PC-3 (cell line): ENCODE results near the gene SERPINB11. TPM values are rescaled to one million over a fixed set of nuclear protein-coding genes. Genes with fewer than 3 reads are reported as not detected.
"Not testable (repeated sequence)": the region's sequence is repeated elsewhere in the genome, so short reads cannot be mapped to it uniquely, and the experiment has no call there.

ENCODE experiments used
- ATAC-seq: fragments of 200-7000 bp; cut with Tn5 transposase; 2 replicates; pipeline ENCODE4 v1.9.1; 2020; ENCODE audit warnings: mild to moderate bottlenecking, moderate library complexity
- BruUV-seq: library from RNA; stranded (reverse); fragments of 400-500 nt; replicated peaks from 2 replicates; lab custom pipeline; 2021; lab: Mats Ljungman, UMichigan
- CTCF ChIA-PET: fragments of 300-600 bp; sonication (Branson Sonifier 250); formaldehyde crosslinking; loops from one replicate; lab custom pipeline; 2022; ENCODE audit warnings: antibody characterized with exemption; lab: Charles Lee
- POLR2A ChIA-PET: fragments of 300-600 bp; sonication (Branson Sonifier 250); formaldehyde crosslinking; loops from one replicate; lab custom pipeline; 2022; ENCODE audit warnings: antibody characterized with exemption; ENCODE audit not compliant: unreplicated experiment; lab: Charles Lee
- DNase-seq: peaks from one replicate; pipeline ENCODE4 v3.0.0-alpha.2; 2015
- H2AFZ ChIP-seq: fragments of 300-600 bp; sonication (generic); 2 replicates; pipeline ENCODE4 v1.6.0; 2016; ENCODE audit warnings: antibody characterized with exemption, low read length
- H3F3A ChIP-seq: fragments of 300-600 bp; sonication (generic); one replicate; pipeline ENCODE4 v1.6.0; 2017; ENCODE audit warnings: antibody characterized with exemption, low read length, control low read depth, mild to moderate bottlenecking; ENCODE audit not compliant: unreplicated experiment
- H3K27ac ChIP-seq: fragments of 300-600 bp; sonication (generic); 2 replicates; pipeline ENCODE4 v1.5.1; 2016; ENCODE audit warnings: mild to moderate bottlenecking, low read length
- H3K27me3 ChIP-seq: fragments of 300-600 bp; sonication (generic); 2 replicates; pipeline ENCODE4 v1.6.1; 2016; ENCODE audit warnings: low read length, mixed read lengths
- H3K36me3 ChIP-seq: fragments of 300-600 bp; sonication (generic); 2 replicates; pipeline ENCODE4 v1.6.1; 2016; ENCODE audit warnings: low read depth, mixed run types, low read length, mixed read lengths
- H3K4me1 ChIP-seq: fragments of 300-600 bp; sonication (generic); 2 replicates; pipeline ENCODE4 v1.5.1; 2016; ENCODE audit warnings: low read length; ENCODE audit not compliant: insufficient read depth
- H3K4me2 ChIP-seq: fragments of 300-600 bp; sonication (generic); 2 replicates; pipeline ENCODE4 v1.6.0; 2016; ENCODE audit warnings: low read length
- H3K4me3 ChIP-seq: fragments of 300-600 bp; sonication (generic); 2 replicates; pipeline ENCODE4 v1.5.1; 2016; ENCODE audit warnings: mild to moderate bottlenecking, low read length, mixed read lengths
- H3K79me2 ChIP-seq: fragments of 300-600 bp; sonication (generic); 2 replicates; pipeline ENCODE4 v1.6.1; 2017; ENCODE audit warnings: low read length, mixed read lengths
- H3K9ac ChIP-seq: fragments of 300-600 bp; sonication (generic); 2 replicates; pipeline ENCODE4 v1.6.0; 2016; ENCODE audit warnings: mild to moderate bottlenecking, low read length
- H3K9me2 ChIP-seq: fragments of 300-600 bp; sonication (generic); replicated peaks from 2 replicates; pipeline ENCODE4 v1.6.1; 2016; ENCODE audit warnings: mixed run types, low read length, mixed read lengths
- H3K9me3 ChIP-seq: fragments of 300-600 bp; sonication (generic); 2 replicates; pipeline ENCODE4 v1.6.1; 2016; ENCODE audit warnings: low read length, mixed read lengths
- H4K20me1 ChIP-seq: fragments of 300-600 bp; sonication (generic); 2 replicates; pipeline ENCODE4 v1.6.1; 2016; ENCODE audit warnings: low read length, mixed read lengths
- EZH2 ChIP-seq: fragments of 300-600 bp; sonication (generic); IDR thresholded peaks from one replicate; pipeline ENCODE4 v1.6.1; 2017; ENCODE audit warnings: antibody characterized with exemption, mild to moderate bottlenecking, low read length; ENCODE audit not compliant: unreplicated experiment
- EZH2phosphoT487 ChIP-seq: fragments of 300-600 bp; sonication (generic); IDR thresholded peaks from 2 replicates; pipeline ENCODE4 v1.6.1; 2018; ENCODE audit warnings: mild to moderate bottlenecking, antibody characterized with exemption, low read length, borderline replicate concordance
- intact Hi-C: fragments of 100-400 bp; cut with micrococcal nuclease; formaldehyde crosslinking; loops from 2 replicates; pipeline ENCODE4 v1.9.0; 2023
- total RNA-seq: library from RNA; depleted of rRNA; stranded (reverse); fragments of >200 nt; gene quantifications from 2 replicates; pipeline ENCODE4 v1.2.3, GENCODE V29; 2014
- TF ChIP-seq, protein P1 (sequence below): fragments of 300-600 bp; sonication (generic); conservative IDR thresholded peaks from 2 replicates; pipeline ENCODE4 v1.5.1; 2017; ENCODE audit warnings: antibody characterized with exemption, low read depth, mild to moderate bottlenecking, low read length

The SERPINB11 gene
- total RNA-seq, 1 experiment from 2014 or later, result not detected

DNA sequence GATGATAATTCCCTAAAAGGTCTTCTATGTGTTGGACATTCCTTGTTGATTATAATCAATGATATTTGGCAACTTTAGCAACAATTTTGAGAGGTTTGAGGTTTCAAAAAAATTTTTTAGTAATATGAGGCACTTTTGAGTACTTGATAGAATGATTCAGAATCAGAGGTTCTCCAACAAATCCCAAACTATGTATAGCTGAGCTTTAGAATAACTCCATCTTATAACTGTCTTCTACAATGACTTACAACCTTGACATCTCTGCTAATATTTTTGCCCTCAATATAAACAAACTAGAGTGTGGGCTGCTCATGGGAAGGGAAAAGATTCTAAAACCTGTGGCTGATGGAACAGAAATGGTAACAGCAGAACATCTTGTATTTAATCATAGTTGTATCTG is 50.9 kb downstream of the SERPINB11 start:
- Histone ChIP-seq H4K20me1 (no peaks in the 10 kb centered on the region), H3F3A (no peaks in the 10 kb centered on the region), H3K4me2 (no peak overlapping the region), H3K79me2 (no peaks in the 10 kb centered on the region), H3K9me2 (no peaks in the 10 kb centered on the region), H3K27me3 (no peaks in the 10 kb centered on the region), H3K9me3 (no peaks in the 10 kb centered on the region), H3K9ac (no peak overlapping the region), H3K4me3 (no peak overlapping the region), H3K27ac (no peak overlapping the region), H3K4me1 (no peaks in the 10 kb centered on the region; the same call in 1 of the 2 replicates), H2AFZ (no peak overlapping the region), H3K36me3 (no peaks in the 10 kb centered on the region)
- ChIA-PET POLR2A (interaction anchor here (0.7 kb wide), 1 partner anchor 92 kb away, joined by 3 read pairs; no protein-coding TSS in a partner anchor), CTCF (no interaction called here)
- intact Hi-C loops, result no loop called here
- no TSS peak for BruUV-seq
- TF ChIP-seq, protein P1, sequence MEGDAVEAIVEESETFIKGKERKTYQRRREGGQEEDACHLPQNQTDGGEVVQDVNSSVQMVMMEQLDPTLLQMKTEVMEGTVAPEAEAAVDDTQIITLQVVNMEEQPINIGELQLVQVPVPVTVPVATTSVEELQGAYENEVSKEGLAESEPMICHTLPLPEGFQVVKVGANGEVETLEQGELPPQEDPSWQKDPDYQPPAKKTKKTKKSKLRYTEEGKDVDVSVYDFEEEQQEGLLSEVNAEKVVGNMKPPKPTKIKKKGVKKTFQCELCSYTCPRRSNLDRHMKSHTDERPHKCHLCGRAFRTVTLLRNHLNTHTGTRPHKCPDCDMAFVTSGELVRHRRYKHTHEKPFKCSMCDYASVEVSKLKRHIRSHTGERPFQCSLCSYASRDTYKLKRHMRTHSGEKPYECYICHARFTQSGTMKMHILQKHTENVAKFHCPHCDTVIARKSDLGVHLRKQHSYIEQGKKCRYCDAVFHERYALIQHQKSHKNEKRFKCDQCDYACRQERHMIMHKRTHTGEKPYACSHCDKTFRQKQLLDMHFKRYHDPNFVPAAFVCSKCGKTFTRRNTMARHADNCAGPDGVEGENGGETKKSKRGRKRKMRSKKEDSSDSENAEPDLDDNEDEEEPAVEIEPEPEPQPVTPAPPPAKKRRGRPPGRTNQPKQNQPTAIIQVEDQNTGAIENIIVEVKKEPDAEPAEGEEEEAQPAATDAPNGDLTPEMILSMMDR, result no peak
- no peak for TF ChIP-seq EZH2
- TF ChIP-seq EZH2phosphoT487, result no peak
- ATAC-seq (no peak), DNase-seq (no peak)

DNA sequence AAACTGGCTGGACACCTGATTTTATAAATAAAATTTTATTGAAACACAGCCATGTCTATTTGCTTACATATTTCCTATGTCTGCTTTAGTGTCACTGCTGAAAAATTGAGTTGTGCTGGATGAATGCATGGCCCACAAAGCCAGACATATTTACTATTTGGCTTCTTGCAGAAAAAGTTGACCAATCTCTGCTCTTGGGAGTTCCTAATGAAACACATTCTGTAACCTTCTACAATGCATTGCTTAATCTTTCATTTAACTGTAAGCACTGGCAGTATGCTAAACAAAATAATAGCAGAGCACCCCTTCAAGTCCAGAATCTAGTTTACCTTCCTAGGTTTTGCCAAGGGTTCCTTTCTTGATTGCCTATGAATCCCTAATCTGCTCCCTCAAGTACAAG is 54.8 kb downstream of the SERPINB11 start:
- CTCF ChIA-PET, result interaction anchor here (0.7 kb wide), 1 partner anchor 955 kb away, joined by 8 read pairs; no protein-coding TSS in a partner anchor
- Histone ChIP-seq H3K4me2 (no peak overlapping the region), H3K27me3 (no peaks in the 10 kb centered on the region), H3K79me2 (no peaks in the 10 kb centered on the region), H3K9me3 (peaks cover 8% of the 10 kb centered on the region), H2AFZ (no peak overlapping the region), H3K4me1 (peaks cover 9% of the 10 kb centered on the region), H3K9ac (no peak overlapping the region), H3K4me3 (no peak overlapping the region), H4K20me1 (no peaks in the 10 kb centered on the region), H3K36me3 (0 out of 2 replicates have a peak, but pooled peaks cover 6% of the 10 kb centered on the region), H3K27ac (no peak overlapping the region), H3F3A (peaks cover 8% of the 10 kb centered on the region), H3K9me2 (no peaks in the 10 kb centered on the region)
- no peak for DNase-seq
- no TSS peak for BruUV-seq
- POLR2A ChIA-PET, result no interaction called here
- ATAC-seq, result no peak
- intact Hi-C loops, result no loop called here
- TF ChIP-seq, protein P1, result no peak
- TF ChIP-seq EZH2phosphoT487 (no peak), EZH2 (no peak)

DNA sequence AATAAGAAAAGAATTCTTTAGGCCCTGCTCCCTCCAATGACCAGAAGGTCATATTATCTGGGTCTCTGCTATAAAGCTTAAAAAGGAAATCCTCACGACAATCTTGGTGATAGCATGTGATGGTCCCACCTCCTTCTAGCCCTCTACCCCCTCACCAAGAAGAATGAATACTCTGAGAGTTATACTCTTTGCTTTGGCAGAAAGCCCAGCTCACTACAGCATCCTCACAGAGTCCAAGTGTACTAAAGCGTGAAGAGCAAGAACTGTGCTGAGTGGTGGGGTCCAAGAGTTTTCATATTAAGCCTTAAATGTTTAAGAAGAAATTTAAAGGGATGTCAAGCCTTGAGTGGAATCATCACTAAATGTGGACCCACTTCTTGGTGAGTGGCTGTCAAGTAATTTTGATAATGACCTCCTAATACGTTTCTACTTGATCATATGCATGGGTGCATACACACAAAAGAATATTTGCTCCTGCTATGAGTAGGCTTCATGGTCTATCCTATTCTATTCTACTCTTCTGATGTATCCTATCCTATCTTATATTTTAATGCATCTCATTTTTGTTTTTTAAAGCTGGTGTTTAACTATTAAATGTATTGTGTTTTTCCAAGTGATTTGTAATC is 56.0 kb downstream of the SERPINB11 start:
- ChIA-PET POLR2A (no interaction called here), CTCF (no interaction called here)
- H3K9me3 ChIP-seq, result peaks cover 8% of the 10 kb centered on the region
- no peaks in the 10 kb centered on the region for H4K20me1 ChIP-seq
- H3K4me3 ChIP-seq, result no peak overlapping the region
- TF ChIP-seq EZH2 (no peak), EZH2phosphoT487 (no peak)
- TF ChIP-seq, protein P1, result no peak
- peaks cover 15% of the 10 kb centered on the region for H3F3A ChIP-seq
- H3K27ac ChIP-seq, result no peak overlapping the region
- H3K4me2 ChIP-seq, result no peak overlapping the region
- no peaks in the 10 kb centered on the region for H3K79me2 ChIP-seq
- peaks cover 19% of the 10 kb centered on the region for H3K4me1 ChIP-seq
- no peak for DNase-seq
- no peak for ATAC-seq
- no TSS peak for BruUV-seq
- 0 out of 2 replicates have a peak, but pooled peaks cover 6% of the 10 kb centered on the region for H3K36me3 ChIP-seq
- H3K27me3 ChIP-seq, result no peaks in the 10 kb centered on the region
- intact Hi-C loops, result no loop called here
- H3K9ac ChIP-seq, result no peak overlapping the region
- no peak overlapping the region for H2AFZ ChIP-seq
- H3K9me2 ChIP-seq, result no peaks in the 10 kb centered on the region

DNA sequence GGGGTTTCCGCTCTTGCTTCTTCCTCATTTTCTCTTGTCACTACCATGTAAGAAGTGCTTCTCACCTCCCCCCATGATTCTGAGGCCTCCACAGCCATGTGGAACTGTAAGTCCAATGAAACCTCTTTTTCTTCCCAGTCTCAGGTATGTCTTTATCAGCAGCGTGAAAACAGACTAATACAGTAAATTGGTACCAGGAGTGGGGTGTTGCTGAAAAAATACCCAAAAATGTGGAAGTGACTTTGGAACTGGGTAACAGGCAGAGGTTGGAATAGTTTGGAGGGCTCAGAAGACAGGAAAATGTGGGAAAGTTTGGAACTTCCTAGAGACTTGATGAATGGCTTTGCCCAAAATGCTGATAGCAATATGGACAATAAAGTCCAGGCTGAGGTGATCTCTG is 57.0 kb downstream of the SERPINB11 start:
- Histone ChIP-seq H3F3A (peaks cover 15% of the 10 kb centered on the region), H3K4me1 (peaks cover 29% of the 10 kb centered on the region)
- H3K9me3 ChIP-seq, H3K4me2 ChIP-seq, ATAC-seq, H3K79me2 ChIP-seq, H3K36me3 ChIP-seq, BruUV-seq, DNase-seq, H4K20me1 ChIP-seq, H3K4me3 ChIP-seq, intact Hi-C loops, H3K9ac ChIP-seq, H3K27ac ChIP-seq, H2AFZ ChIP-seq, H3K9me2 ChIP-seq, POLR2A ChIA-PET, CTCF ChIA-PET, H3K27me3 ChIP-seq: not testable (repeated sequence)
